Hematopoietic multipotent progenitor cell (in vitro differentiated cells): Measurements from ENCODE around the gene ARVCF. TPM values are rescaled to one million over a fixed set of nuclear protein-coding genes. Genes with fewer than 3 reads are reported as not detected.

Experiments used
- DNase-seq, 3 donors: peaks; one replicate each; pipeline ENCODE4 v3.0.0-alpha.2; 2011 to 2015; ENCODE audit warnings: low read depth in 2 of 3, low spot score in 2 of 3
- total RNA-seq: library from RNA; depleted of rRNA; stranded (reverse); fragments of >200 nt; gene quantifications from one replicate; pipeline ENCODE4 v1.2.3, GENCODE V29; 2012

The ARVCF gene
- total RNA-seq, 1 donor = 60.9 TPM

- no peak for DNase-seq
Observed at GRCh38 chr22:20053407-20054033, 36.9 kb upstream of the ARVCF start.

GRCh38 chr22:20052309-20053259 lies 36.0 kb upstream of the ARVCF start:
- DNase-seq = no peak

GRCh38 chr22:20051927-20052308 lies 35.3 kb upstream of the ARVCF start:
- DNase-seq = no peak

- no peak for DNase-seq
Observed at GRCh38 chr22:20046730-20047129, 30.1 kb upstream of the ARVCF start.

DNA sequence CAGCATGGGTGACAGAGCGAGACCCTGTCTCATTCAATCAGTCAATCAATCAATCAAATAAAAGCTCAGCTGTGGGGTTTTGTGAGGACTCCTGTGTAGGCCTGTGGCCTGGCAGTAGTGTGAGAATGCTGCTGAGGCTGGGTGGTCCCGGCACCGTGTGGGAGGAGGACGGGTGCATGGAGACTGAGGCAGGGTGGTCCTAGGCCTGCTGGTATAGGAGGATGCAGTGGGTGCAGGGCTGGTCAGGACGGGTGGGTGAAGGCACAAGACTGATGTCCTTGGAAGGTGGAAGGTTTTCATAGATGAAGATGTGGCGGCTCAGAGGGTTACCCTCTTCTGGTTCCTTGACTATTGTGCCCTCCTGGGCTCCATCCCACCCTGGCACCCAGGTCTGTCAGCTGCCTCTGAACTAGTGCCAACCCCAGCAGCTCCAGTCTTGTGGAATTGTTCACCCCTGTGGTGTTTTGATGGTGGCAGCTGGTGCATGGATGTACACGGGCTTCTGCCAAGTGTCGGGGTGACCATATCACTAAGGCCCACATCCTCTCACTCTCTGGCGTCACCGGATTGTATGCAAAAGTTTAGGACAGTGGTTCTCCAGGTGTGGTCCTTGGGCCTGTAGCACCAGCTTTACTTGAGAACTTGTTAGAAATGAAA lies 28.0 kb upstream of the ARVCF start:
- DNase-seq = no peak

DNA sequence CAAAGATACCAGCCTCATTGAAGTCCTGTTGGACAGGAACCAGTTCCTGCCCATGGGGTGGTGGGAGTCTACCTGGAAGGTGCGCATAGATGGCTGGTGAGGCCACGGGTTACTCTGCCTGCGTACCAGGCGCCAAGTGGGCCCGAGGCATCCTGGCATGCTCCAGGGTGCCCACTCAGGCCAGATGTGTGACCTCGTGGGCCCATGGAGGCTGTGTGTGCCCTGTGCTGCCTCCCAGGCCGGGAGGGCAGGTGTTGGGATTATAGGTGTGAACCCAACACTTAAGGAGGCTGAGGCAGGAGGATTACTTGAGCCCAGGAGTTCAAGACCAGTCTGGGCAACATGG lies 27.3 kb upstream of the ARVCF start:
- no peak for DNase-seq

DNA sequence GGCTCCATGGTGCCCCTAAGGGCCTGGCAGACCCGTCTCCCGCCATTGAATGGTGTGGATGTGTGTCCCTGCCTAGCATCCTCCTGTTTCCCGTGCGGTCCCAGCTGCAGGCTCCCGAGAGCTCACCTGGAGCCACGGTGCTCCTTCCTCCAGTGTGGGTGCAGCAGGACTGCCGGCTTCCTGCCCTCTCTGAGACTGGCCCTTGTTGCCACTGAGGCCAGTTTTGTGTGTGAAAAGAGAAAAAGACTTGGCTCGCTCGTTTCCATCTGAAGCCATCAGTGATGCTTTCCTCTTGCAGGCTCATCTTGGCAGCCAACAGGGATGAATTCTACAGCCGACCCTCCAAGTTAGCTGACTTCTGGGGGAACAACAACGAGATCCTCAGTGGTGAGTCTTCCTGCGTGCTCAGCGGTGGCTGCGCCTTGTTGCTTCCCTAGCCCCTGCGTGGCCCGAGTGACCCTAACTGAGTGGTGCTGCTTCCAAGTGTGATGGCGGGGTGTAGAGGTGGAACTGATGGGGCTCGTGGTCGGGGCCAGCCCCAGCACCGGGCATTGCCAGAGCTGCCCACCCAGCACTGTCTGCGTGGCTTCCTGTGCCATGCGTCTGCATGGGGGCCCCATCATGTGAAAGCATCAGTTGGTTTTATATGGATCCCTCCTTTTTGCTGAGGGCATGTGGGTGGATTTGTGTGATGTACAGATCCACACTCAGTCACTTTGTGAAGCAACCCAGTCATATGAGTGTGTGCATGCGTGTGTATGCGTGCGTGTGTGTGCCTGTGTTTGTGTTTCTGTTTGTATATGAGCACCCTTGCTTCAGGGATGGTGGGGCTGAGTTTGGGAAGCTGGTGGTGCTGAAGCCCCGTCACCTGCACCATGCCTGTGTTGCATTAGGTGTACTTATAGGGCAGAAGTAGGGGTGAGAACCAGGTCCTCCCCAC lies 26.7 kb upstream of the ARVCF start:
- DNase-seq = no peak

DNA sequence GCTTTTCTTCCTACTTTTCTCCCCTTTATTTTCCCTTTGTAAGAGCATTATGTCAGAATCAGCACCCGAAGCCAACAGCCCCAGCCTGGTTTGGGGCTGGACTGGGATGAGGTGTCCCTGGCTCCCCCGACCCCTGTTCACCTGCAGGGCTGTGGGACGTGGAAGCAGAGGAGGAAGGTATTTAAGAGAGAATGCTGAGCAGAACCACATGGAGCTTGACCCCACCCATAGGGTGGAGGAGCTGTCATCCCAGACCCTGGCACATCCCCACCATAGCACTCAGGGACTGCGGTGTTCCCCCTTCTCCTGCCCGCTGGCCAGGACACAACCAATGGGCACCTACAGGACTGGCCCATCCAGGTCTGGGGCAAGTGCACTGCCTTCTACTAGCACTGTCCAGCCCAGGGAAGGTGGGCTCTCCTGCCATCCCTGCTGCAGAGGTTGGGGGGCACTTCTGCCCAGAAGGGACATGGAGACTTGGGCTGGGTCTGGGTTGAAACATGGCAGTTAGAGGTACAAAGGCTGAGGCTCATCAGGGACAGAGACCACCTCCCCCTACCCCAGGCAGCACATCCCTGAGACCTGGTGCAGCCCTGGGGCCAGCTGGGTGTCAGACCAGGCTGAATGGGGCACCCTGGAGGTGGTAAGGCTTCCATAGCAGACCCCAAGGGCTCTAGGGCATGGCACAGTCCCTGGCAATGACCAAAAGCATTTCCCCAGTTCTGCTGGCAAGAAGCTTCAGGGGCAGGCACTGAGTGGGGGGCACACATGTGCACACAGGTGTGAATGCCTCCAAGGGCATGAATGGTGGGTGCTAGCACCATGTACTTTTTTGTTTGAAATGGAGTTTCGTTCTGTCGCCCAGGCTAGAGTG lies 23.9 kb upstream of the ARVCF start:
- no peak for DNase-seq

GRCh38 chr22:20039683-20040325 lies 23.2 kb upstream of the ARVCF start:
- DNase-seq = no peak

DNA sequence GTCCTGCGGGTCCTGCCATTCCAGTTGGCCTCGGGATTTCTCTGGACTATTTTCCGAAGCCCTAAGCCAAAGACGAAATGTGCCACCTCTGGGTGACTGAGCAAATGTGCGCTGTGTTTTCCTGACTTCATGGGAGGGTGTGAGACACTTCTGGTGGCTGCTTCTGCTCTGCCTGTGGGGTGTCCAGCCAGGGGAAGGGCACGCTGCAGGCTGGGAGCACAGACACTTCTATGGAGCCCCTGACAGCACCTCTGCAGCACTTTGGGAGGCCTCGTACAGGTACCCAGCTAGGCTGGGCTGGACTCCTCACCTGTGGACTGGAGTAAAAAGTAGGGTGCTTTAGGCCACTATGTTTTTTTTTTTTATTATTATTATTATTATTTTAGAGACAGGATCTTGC lies 22.0 kb upstream of the ARVCF start:
- no peak for DNase-seq

- DNase-seq = no peak
Observed at GRCh38 chr22:20037419-20037818, 20.8 kb upstream of the ARVCF start.

GRCh38 chr22:20036535-20037392 lies 20.1 kb upstream of the ARVCF start:
- no peak for DNase-seq

- no peak for DNase-seq
Observed at GRCh38 chr22:20036084-20036482, 19.5 kb upstream of the ARVCF start.

DNA sequence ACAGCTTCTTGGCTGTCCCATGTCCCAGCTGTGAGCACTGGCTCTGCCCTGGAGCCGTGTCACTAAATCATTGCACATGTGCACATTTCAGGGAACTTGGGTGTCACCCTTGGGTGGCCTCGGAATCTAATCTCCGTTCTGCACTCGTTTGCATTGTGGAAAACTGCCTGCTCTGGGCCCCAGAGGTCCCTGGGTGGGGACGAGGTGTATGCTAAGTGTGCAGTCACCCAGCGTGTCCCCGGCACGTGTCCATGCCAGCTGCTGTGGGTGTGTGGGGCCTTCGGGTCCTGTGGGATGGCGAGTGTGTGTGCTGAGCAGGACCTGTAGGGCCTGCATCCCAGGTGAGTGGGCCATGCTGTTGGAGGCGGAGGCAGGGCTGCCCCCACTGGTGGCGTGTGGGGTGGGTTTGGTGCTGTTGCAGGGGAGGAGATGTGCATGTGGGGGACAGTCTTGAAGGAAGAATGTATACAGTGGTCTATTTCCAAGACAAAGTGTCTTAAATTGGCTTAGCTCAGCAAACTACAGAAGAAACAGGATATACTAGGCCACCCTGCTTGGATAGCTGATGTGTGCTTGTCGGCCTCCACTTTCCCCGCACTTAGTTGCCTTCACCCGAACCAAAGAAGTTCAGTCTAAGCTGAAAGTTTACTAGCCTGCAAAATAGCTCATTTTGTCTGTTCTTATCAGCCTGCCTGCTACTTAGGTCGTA lies 18.9 kb upstream of the ARVCF start:
- DNase-seq = no peak

DNA sequence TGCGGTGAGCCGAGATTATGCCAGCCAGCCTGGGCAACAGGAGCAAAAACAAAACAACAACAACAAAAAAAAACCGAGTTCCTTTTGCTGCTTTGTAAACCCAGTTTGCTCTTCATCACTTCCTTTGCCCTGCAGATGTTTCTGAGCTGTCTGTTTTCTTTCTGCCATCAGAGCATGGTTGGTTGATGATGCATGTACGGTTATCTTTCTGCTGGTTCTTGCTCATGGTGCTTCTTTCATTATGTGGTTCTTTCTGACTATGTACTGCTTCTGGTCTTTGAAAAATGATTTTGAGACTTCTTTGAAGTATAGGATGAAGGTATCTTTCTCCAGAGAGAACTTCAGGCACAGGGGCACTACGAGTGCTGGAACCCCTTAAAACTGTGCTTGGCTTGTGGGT lies 17.5 kb upstream of the ARVCF start:
- DNase-seq = no peak

DNA sequence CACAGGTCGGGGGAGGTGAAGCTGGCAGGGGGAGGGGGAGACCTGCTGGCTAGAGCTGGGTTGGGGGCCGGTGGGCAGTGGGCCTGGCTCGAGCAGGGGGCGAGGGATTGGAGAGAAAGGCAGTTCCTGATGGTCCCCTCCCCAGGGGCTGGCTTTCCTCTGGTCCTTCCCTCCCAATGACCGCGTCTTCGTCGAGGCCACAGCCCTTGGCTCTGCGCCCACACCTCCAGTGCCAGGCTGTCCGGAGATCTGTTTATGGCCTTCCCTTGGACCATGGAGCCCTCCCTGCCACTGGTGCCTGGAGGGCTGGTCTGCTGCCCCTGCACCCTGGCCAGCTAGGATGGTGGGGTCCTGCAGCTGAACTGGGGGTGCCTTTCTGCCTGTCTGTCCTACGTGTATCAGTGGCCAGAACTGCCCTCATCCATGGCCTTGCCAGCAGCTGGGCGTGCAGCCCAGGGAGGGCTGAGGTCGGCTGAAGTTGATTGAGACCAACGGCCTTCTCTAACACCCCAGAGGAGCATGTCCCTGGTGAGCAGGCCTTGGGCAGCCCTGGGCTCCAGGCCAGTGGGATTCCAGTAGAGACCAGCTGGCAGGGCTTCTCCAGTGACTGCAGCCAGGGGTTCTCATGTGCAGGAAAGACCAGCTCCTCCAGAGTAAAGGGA lies 16.6 kb upstream of the ARVCF start:
- DNase-seq = no peak

DNA sequence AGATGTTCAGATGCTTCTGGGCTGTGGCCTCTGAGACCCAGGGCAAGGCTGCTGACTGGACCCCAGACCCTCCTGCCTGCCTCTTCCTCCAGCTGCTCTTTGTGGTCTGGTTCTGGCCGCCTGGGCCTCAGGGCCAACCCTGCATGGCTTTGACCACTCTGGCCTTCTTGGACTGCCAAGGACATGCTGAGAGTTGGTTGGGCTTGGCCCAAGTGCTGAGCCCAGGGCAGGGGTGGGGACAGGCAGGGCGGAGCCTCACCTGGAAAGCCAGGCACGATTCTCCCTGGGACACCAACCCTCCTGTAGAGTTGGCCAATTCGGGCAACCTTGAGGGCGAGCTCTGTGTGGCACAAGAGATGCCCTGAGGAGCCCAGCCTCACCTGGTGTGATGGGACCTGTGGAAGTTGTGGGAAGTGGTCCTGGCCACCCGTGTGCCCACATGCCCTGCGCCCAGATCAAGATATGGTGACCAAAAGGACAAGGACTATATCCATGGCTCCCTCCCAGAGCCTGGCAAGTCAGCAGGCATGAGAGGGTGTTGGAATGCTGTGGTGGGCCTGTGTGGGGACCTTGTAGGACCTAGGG lies 15.9 kb upstream of the ARVCF start:
- no peak for DNase-seq
